Spinal cord (tissue), 10 donors: ENCODE data around the gene CSNK2B. TPM values are rescaled to one million over a fixed set of nuclear protein-coding genes. Genes with fewer than 3 reads are reported as not detected.

Experiments
- DNase-seq, 6 donors: peaks; one replicate each; pipeline versions ENCODE4 v3.0.0 to v3.0.0-alpha.2; 2013 to 2015; ENCODE audit warnings: low spot score in 6 of 6, low read depth in 4 of 6
- H3K27ac ChIP-seq: one replicate; pipeline ENCODE4 v1.5.1; 2013; ENCODE audit warnings: low read depth, low read length, control low read depth
- H3K27me3 ChIP-seq: one replicate; pipeline ENCODE4 v1.6.1; 2013; ENCODE audit warnings: low read length; ENCODE audit not compliant: control insufficient read depth, insufficient read depth
- H3K36me3 ChIP-seq: one replicate; pipeline ENCODE4 v1.6.1; 2013; ENCODE audit warnings: low read length; ENCODE audit not compliant: control insufficient read depth, insufficient read depth
- H3K4me1 ChIP-seq: one replicate; pipeline ENCODE4 v1.6.1; 2013; ENCODE audit warnings: low read length; ENCODE audit not compliant: control insufficient read depth, insufficient read depth
- H3K4me3 ChIP-seq: one replicate; pipeline ENCODE4 v1.5.1; 2013; ENCODE audit warnings: low read depth, low read length, control low read depth
- H3K9me3 ChIP-seq: one replicate; pipeline ENCODE4 v1.6.1; 2013; ENCODE audit warnings: low read length; ENCODE audit not compliant: control insufficient read depth, insufficient read depth
- WGBS: methylation state at CpG from one replicate; pipeline ENCODE4 v1.1.5; 2013; ENCODE audit warnings: missing lambda C conversion rate; ENCODE audit not compliant: insufficient coverage; 5-methylcytosine and 5-hydroxymethylcytosine counted together
- polyA plus RNA-seq, 2 donors: library from polyadenylated mRNA; unstranded; fragments of 120-200 nt; gene quantifications; one replicate each; pipeline ENCODE4 v1.2.1, GENCODE V29; 2013; ENCODE audit not compliant: insufficient read length in 2 of 2
- total RNA-seq, 2 donors: library from RNA; depleted of rRNA in 1 of 2; stranded (reverse); fragments of 120-200 nt in 1 of 2; fragments of >200 nt in 1 of 2; gene quantifications; one replicate each; pipeline versions ENCODE4 v1.2.3 to v1.2.4, GENCODE V29; 2013 to 2014
- donor health status: healthy.

CSNK2B gene
- total and polyA plus RNA-seq, 4 donors: 54.3 to 215 (median 198) TPM

DNA sequence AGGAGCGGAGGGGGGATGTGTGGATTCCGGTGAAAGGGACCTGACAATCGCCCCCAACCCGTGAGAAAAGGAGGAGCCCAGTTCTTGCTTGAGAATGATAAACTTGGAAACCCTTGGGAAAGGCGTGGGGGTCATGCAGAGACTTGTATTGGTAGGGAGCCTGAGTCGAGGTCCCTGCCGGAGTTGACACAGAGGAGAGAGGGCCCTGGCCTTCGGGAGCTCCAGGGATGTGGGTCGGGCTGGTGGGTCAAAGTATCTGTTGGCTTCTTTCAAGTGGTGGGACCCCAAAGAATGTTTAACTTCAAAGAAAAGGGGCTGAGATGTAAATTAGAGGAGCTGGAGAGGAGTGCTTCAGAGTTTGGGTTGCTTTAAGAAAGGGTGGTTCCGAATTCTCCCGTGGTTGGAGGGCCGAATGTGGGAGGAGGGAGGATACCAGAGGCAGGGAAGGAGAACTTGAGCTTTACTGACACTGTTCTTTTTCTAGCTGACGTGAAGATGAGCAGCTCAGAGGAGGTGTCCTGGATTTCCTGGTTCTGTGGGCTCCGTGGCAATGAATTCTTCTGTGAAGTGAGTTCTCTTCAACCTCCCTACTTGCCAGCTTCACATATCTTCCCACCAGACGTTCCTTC lies 571 bp downstream of the CSNK2B start:
- Histone ChIP-seq H3K27ac (peak overlapping the region; percentile 70), H3K36me3 (peaks cover 62% of the 10 kb centered on the region), H3K4me1 (peaks cover 35% of the 10 kb centered on the region), H3K9me3 (no peaks in the 10 kb centered on the region), H3K27me3 (no peaks in the 10 kb centered on the region), H3K4me3 (peak overlapping the region; percentile 93)
- DNase-seq: no peak
- WGBS: 12% methylated on average over 14 of the region's 15 CpGs

DNA sequence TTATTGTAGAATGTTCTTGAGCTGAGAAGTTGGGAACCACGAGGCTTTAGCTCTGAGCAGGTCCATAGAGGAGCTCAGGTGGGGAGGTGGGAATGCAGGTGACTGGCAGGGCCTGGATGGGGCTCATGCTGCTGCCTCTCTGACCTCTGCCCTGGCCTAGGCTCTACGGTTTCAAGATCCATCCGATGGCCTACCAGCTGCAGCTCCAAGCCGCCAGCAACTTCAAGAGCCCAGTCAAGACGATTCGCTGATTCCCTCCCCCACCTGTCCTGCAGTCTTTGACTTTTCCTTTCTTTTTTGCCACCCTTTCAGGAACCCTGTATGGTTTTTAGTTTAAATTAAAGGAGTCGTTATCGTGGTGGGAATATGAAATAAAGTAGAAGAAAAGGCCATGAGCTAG lies 3.8 kb downstream of the CSNK2B start, which contains the start of gene LY6G5B:
TSS of gene LY6G5B (plus strand) at position 301 of the 400 bp plus-strand sequence. CDS start 975 bp downstream, outside the sequence.
- 91% methylated on average over 5 of the region's 8 CpGs for WGBS

DNA sequence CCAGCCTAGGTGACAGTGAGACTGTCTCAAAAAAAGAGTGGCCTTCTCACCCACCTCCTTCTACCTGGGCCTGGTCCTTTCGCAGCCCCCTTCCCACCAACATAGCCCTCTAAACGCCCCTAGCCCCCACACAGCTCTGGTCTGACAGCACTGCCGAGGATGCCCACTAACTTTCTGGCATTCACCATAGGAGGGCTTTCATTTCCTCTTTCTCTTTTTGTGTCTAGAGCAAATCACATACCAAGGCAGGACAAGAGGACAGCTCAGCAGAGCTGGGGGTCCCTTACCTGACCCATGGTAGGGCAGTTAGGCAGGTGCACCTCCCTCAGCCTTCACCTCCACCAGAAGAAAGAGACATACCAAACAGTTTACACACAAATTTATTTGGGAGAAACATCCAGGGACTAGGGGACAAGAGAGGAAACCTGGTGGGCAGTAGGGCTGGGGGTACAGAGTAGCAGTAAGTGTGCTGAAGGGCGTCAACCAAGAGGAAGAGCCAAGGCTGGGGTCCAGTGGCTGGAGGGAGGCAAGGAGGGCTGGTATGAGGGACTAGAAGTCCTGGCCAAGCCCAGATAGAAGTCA lies 10.5 kb downstream of the CSNK2B start:
- no peak overlapping the region for H3K4me3 ChIP-seq
- H3K27me3 ChIP-seq: no peaks in the 10 kb centered on the region
- H3K9me3 ChIP-seq: no peaks in the 10 kb centered on the region
- H3K4me1 ChIP-seq: peaks cover 14% of the 10 kb centered on the region
- peaks cover 31% of the 10 kb centered on the region for H3K36me3 ChIP-seq
- WGBS: 72% methylated on average over 4 of the region's 4 CpGs
- no peak for DNase-seq
- no peak overlapping the region for H3K27ac ChIP-seq

More for the DNA sequence above, 3.8 kb downstream of the CSNK2B start, which contains the start of gene LY6G5B:
- H3K36me3 ChIP-seq: peaks cover 70% of the 10 kb centered on the region
- no peak within 1 kb of the TSS for H3K4me3 ChIP-seq
- H3K9me3 ChIP-seq: no peaks in the 10 kb centered on the region
- H3K4me1 ChIP-seq: peaks cover 14% of the 10 kb centered on the region
- DNase-seq: no peak
- H3K27ac ChIP-seq: no peak within 1 kb of the TSS
- no peaks in the 10 kb centered on the region for H3K27me3 ChIP-seq

DNA sequence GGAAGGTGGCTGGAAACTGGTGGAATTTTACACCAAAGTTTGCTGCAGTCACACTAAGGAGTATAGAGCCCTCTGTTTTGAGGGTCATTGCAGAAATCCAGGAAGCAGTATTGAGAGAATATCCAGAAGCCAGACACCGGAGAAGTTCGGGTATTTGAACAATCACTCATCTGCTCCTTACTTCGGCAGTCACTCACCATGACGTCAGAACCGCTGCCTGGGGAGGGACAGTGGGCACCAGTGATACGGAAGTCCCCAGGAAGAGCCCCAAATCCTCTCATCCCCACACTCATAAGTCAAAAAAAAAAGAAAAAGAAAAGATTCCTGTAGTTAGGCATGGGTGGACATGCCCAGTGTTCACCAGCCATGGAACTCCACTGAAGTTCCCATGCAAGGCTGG lies 11.0 kb downstream of the CSNK2B start:
- Histone ChIP-seq H3K27me3 (no peaks in the 10 kb centered on the region), H3K36me3 (peaks cover 26% of the 10 kb centered on the region), H3K4me1 (peaks cover 18% of the 10 kb centered on the region), H3K4me3 (no peak overlapping the region), H3K9me3 (no peaks in the 10 kb centered on the region), H3K27ac (no peak overlapping the region)
- 77% methylated on average over 3 of the region's 6 CpGs for WGBS
- DNase-seq: no peak

DNA sequence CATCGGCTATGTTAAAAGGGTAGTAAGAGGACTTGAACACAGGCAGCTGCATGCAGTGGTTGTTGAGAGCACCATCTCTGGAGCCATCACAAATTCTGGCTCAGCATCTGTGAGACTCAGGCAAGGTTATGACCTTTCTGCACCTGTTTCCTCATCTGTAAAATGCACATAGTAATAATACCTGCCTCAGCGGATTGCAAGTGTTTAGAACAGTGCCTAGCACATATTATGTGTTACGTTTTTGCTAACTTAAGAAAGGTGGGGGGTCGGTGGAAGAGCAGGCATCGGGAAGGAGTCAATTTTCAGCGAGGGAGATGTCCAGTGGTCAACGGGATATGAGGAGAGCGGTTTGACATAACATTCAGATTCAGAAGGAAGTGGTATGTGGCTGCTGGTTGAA lies 12.1 kb downstream of the CSNK2B start:
- no peak overlapping the region for H3K4me3 ChIP-seq
- H3K9me3 ChIP-seq: no peaks in the 10 kb centered on the region
- 74% methylated on average over 7 of the region's 8 CpGs for WGBS
- peaks cover 29% of the 10 kb centered on the region for H3K4me1 ChIP-seq
- peaks cover 15% of the 10 kb centered on the region for H3K36me3 ChIP-seq
- no peak for DNase-seq
- no peak overlapping the region for H3K27ac ChIP-seq
- H3K27me3 ChIP-seq: no peaks in the 10 kb centered on the region

DNA sequence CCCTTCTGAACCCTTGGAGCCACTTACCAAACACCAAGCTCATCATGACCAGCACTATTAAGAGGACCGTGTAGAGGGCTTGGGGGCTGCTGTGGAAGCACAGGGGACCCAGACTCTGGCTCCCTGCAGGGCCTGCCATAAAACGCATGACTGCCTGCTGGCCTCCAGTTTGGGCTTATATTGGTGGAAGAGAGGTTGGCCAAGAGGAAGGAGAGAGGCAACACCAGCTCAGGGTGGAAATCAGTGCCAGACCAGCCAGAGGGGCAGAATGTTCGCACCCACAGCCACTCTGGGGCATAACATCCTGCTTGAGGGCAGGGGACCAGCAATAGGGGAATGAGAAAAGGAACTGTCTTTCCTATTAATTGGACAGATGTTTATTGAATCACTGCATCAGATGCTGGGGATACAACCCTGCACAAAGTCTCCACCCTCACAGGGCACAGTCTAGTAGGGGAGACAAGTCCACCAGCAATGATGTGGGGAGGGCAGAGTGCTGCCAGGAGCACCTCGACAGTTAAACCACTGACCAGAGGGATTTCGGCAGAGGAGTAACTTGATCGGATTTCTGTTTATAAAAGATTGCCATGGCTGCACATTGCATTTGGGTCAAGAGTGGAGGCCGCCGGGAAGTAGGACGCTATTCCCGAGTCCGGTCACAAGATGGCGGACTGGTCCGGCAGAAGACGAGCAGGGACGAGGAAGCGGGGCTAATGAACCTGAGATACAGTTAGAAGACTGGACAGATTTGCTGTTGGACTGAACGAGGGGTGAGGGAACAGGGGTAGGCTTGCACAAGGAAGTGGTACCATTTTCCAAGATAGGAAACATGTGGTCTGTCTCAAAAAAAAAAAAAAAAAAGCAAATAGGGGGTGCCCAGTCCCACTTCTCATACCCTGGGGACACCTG lies 14.6 kb downstream of the CSNK2B start, which contains the start of gene LY6G5C:
TSS of gene LY6G5C (minus strand) at position 842 of the 909 bp plus-strand sequence. CDS start at position 148, 694 bp downstream.
- peak in 3 of 6 donors; percentile 48 to 92 (median 90) for DNase-seq
- WGBS: 7% methylated on average over 16 of the region's 17 CpGs
- Histone ChIP-seq H3K9me3 (no peaks in the 10 kb centered on the region), H3K4me3 (peak within 1 kb of the TSS; percentile 66), H3K36me3 (peaks cover 16% of the 10 kb centered on the region), H3K27ac (peak within 1 kb of the TSS; percentile 86), H3K4me1 (peaks cover 39% of the 10 kb centered on the region), H3K27me3 (no peaks in the 10 kb centered on the region)

DNA sequence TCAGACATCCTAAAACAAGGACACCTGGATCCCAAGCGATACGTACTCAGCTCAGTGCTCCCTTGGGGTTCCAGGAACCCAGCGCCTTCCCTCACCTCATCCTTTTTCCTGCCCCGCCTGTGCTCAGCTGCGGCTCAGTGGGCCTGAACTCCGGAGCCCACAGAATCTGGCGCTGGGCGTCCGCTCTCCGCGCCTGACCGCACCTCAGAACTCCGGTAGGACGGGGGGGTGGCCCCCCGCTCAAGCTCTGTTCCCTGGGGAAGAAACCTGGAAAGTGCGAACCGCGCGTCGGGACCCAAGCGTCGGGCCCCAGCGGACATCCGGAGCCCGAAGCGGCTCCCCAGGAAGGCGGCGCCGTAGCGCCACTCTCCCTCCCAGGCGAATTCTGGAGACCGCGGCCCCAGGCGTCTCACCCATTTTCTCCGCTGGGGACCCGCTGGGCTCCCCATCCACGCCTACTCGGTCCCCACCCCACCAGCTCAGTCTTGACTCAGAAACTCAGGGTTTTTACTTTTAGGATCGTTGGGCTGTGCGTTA lies 15.3 kb downstream of the CSNK2B start:
- Histone ChIP-seq H3K36me3 (peaks cover 23% of the 10 kb centered on the region), H3K4me1 (peaks cover 39% of the 10 kb centered on the region), H3K27me3 (no peaks in the 10 kb centered on the region), H3K27ac (peak overlapping the region; percentile 86), H3K9me3 (no peaks in the 10 kb centered on the region), H3K4me3 (peak overlapping the region; percentile 66)
- WGBS: 2% methylated on average over 36 of the region's 40 CpGs
- DNase-seq: peak in 2 of 6 donors; percentile 30 to 61

DNA sequence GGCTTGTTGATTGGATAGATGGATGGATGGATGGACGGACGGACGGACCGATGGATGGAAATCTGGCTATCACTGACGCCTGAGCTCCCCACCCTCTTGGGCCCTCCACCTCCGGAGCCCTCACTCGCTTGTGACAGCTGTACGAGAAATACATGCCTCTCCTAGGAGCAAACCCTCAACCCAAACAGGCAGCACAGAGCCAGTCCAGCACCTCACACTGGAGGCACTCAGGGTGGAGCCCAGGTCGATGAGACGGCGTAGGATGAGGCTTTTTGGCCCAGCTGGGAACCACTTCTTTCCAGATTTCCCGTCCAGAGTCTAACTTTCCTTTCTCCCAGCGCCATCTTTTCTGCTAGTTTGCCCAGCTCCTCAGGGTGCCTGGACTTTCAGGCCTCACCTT lies 17.7 kb downstream of the CSNK2B start:
- Histone ChIP-seq H3K9me3 (no peaks in the 10 kb centered on the region), H3K27me3 (no peaks in the 10 kb centered on the region), H3K4me3 (peak overlapping the region; percentile 47), H3K4me1 (peaks cover 39% of the 10 kb centered on the region), H3K27ac (peak overlapping the region; percentile 86), H3K36me3 (peaks cover 47% of the 10 kb centered on the region)
- DNase-seq: peak in 2 of 6 donors; percentile 23 to 54
- 41% methylated on average over 7 of the region's 13 CpGs for WGBS

DNA sequence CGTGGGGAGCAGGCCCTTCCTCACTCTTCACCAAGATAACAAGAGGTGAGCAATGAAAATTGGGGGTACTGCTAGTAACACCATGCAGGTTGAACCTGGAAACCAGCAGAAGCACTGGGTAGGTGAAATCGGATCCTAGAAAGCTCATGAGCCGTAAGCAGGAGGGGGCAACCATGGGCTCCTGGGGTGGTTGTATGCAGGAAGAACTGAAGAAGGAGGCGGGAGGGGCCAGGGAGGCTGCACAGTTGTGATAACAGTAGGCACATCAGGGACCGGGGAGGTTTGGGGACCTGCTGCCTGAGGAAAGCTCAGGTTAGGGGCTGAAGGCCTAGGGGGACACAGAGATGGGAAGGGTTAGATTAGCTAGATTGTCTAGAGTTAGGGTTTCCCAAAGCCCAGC lies 20.6 kb downstream of the CSNK2B start:
- WGBS: 83% methylated on average over 4 of the region's 5 CpGs
- H3K4me3 ChIP-seq: no peak overlapping the region
- peaks cover 71% of the 10 kb centered on the region for H3K36me3 ChIP-seq
- no peaks in the 10 kb centered on the region for H3K27me3 ChIP-seq
- H3K27ac ChIP-seq: no peak overlapping the region
- H3K9me3 ChIP-seq: no peaks in the 10 kb centered on the region
- DNase-seq: no peak
- H3K4me1 ChIP-seq: peaks cover 24% of the 10 kb centered on the region
